HG02943 (cell line): ENCODE data around the gene OSBP.

Experiments
- ATAC-seq: cut with Tn5 transposase; IDR thresholded peaks from one replicate; pipeline ENCODE4 v1.9.1; 2021; ENCODE audit warnings: mild to moderate bottlenecking, low read depth, moderate library complexity; ENCODE audit not compliant: unreplicated experiment

The OSBP gene

DNA sequence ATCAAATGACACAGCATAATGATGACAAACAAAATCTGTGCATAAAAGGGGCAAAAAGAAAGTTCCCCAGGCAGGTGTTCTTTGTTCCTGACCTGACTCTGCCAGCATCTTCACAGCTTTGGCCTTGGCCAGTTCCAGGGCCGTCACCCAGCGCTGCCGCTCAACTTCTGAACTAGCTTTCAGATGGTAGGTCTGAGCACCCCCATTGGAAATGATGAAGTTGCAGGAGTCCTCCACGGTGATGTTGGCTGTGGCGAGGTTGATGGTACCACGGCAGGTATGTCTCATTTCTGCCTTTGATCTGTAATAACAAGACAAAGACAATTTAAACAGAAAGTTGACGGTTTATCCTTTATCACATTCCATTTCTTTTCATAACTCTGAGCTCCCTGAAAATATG is 5.3 kb downstream of the OSBP start:
- no peak for ATAC-seq

DNA sequence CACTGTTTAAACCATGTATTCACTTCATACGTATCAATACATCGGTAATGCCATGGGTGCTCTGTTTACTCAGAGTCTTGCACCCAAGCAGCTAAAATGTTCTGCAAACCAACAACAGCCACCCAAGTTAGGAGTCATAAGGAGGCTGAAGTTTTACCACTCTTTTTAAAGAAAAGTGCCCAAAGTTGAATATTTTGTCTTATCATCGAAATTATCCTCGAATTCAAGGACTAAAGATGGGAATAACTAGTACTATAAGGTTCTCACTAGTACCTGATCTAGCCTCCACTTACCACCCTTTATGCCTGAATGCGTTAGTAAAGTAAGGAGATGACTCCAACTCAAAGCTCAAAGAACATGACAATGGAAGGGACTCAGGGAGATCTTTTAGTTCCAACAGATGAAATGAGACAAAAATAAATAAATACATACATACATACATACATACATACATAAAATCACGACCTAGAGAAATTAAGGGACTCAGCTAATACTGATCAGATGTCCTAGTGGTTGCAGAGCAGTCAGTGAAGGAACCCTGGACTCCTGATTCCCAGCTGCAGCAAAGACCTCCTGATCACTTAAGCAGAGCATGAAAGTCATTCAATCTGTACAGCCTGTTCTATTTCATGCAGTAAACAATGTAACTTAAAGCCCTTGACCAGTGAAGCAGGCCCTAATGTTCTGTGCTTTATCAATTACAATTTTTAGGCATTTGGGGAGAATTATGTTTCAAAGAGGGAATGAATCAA is 7.7 kb downstream of the OSBP start:
- no peak for ATAC-seq

DNA sequence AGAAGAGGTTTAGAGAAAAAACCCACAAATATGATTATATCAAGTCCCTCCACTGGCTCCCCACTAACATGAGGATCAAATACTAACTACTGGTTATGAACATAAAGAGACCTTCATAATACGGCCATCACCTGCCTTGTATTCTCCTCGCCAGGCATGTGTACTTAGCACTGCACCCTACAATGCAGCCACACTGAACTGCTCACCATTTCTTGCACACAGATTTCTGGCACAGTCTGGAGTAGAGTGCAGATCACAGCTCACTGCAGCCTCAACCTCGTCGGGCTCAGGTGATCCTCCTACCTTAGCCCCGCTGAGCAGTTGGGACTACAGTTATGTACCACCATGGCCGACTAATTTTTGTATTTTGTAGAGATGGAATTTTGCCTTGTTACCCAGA is 13.1 kb downstream of the OSBP start:
- ATAC-seq = no peak

DNA sequence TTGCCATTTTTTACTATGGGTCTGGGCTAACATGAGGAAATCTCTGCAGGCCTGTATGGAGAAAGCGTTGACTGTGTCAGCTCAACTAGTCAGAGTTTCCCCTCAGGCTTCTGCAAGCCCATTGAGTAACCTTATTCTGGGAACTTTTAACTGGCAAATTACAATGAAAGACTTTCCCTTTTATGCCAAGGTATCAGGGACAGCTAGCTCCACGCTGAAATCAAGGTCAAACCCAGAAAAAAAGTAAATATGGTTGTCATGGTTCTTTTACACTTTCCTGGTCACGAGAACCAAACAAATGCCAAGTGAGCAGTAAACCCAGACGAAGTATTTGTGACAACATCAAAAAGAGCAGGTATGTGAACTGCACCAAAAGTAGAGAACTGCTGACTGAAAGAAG is 13.8 kb downstream of the OSBP start:
- ATAC-seq = no peak

DNA sequence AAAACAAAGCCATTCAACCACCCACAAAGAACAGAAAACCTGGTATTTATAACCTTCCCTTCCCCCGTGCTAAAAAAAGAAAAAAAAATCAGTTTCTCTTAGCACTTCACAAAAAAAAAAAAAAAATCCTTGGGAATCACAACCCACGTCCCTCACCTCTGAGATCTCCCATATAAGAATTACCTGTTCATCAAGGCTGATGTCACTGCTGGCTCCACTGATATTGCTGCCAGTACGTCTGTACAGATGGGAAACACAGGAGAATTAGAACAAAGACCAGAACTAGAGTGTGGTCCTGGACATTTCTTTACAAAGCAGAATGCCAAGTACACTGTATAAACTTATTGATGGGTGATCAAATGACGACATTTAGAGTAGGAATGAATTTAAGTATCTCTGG is 14.9 kb downstream of the OSBP start:
- ATAC-seq = no peak

DNA sequence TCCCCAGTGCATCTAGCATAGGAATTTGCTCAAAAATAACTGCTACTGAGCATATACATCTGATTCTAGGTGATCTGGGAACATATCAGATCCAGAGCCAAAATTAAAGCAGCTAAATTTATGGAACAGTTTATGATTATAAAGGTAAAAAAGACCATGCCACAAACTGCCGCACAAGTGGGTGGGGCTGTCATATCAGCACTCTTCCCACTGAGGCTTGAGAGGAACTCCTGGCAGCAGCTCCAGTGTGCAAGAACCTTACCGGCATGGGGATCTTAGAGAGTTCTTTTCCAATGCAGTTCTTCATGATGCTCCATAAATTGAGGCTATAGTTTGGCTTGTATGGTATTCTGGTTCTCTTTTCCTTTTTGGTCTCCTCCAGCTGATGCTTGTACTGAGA is 15.3 kb downstream of the OSBP start:
- ATAC-seq = no peak

DNA sequence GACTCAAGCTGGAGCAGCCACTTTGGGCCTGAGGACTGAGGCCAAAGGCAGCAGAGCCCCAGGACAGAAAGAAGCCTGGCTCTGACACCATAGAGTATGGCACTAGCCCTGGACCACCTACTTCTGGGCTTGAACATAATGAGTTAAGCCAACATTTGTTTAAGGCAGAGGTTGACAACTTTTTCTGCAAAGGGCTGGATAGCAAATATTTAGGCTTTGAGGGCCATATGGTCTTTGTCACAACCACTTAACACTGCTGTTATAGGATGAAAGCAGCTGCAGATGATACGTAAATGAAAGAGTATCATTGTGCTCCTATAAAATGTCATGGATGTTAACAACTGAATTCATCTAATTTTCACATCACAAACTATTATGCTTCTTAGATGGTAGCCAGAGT is 16.6 kb downstream of the OSBP start:
- no peak for ATAC-seq

DNA sequence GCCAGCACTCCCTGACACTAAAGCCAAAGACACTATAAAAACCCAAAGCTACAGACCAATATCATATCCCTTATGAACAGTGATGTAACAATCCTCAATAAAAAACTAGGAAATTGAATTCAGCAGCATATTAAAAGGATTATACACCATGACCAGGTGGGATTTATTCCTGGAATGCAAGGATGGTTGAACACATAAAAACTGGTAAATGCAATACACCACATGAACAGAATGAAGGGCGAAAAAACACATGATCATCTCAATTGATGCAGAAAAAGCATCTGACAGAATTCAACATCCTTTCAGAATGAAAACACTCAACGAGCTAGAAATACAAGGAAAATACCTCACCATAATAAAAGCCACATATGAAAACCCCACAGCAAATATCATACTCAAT is 31.3 kb downstream of the OSBP start:
- ATAC-seq = no peak

DNA sequence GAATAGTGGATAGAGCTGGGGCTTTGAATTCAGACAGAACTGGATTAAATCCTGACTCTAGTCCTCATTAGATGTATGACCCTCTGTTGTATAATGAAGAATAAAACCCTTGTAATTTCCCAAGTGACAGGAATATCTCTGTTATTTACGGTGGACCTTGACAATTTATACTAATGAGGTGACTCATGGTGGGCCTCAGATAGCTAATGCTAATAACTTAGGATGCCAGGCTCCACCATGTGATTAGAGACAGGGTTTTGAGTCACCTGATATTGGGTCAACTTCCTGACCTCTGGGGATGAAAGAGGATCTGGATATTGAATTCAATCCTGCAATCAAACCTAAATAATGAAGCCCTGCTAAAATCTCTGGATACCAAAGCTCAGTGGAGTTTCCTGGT is 33.6 kb downstream of the OSBP start:
- ATAC-seq = no peak

DNA sequence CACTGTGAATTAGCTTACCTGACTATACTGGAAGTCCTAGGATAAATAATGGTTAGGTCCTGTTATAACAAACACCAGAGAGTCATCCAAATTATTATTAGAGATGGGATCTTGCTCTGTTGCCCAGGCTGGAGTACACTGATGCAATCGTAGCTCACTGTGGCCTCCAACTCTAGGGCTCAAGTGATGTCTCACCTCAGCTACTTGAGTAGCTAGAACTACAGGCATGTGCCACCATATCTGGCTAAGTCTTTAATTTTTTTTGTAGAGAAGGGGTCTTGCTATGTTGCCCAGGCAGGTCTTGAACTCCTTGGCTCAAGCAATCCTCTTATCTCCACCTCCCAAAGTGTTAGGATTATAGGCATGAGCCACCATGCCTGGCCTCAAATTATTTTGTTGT is 37.2 kb downstream of the OSBP start:
- ATAC-seq = no peak

DNA sequence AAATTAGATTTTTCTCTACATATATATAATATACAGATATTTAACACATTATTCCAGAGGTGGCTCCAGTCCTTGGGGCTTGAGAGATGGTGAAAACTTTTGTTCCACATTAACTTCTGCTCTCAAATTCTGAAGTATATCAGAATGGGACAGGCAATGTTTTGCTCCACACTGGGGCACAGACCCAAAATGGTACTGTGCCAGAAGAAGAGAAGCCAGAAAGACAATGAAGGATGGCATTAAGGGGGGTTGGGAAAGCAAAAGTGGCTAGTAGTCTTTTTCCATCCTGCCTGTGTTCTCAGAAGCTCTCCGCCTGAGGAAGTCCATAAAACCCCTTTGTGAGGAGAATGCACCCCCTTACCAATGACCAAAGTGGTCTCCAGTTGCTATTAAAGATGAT is 40.1 kb downstream of the OSBP start:
- no peak for ATAC-seq

DNA sequence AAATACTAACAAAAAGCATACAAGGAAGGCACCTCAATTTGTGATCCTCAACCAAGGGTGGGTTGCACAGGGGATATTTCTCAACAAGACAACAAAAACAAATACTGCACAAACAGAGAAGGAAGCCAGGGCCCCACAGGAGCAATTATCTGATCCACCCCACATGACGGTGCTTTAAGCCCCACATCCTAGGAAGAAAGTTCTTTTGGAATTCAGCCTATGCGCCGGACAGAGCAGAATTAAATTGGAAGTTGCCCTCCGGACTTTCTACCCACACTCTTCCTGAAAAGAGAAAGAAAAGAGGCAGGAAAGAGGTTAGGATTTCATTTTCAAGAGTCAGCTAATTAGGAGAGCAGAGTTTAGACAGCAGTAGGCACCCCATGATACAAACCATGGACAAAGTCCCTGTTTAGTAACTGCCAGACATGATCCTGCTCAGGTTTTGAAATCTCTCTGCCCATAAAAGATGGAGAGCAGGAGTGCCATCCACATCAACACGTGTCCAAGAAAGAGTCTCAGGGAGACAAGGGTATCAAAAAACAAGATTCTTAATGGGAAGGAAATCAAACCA is 40.6 kb downstream of the OSBP start:
- ATAC-seq = no peak

DNA sequence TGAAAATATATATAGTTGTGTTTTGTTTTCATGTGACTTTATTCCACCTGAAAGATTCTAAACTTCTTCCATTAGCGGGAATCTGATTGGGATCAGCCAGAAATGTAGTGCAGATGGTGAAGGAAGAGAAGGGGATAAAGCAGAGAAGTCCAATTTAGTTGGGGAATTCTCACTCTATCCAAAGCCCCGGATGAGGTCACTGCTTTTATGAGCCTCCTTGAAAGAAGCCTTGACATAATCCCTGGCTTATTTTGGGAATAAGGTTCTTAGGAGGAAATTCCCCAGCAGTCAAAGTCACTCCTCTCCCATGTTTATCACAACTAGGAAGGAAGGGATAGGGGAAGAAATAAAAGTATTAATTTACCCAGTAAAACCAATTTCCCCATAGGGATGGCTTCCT is 41.1 kb downstream of the OSBP start:
- no peak for ATAC-seq

DNA sequence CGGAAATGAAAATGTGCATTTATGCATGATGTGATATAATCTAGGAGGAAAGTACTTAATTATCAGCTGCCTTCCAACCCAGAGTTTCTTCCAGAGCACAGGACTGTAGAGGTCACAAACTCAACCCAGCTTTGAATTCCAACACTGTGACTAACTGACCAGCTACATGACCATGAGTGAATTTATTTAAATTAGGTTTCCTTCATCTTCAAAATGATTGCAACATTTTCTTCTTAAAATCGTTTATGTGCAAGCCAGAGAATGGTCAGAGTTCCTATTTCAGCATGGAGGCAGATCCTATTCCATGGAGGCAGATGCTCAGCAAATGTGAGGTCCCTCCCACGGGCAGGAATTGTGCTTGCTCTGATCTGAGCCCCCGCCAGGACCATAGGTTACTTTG is 42.4 kb downstream of the OSBP start:
- ATAC-seq = no peak

DNA sequence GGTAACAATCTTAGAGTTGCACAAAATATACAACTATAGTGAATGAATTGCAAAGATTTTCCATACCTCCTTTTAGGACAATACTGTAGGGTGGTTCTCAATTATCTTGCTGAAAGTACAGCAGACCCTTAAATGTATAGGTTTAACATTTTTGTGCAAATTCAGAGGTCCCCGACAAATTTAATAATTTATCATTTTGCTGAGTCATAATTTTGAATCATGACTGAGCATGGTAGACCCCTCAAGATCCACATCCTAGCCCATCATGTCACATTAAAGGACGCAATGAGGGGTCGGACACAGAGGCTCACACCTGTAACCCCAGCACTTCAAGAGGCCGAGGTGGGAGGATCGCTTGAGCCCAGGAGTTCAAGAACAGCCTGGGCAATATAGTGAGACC is 43.5 kb downstream of the OSBP start:
- no peak for ATAC-seq

DNA sequence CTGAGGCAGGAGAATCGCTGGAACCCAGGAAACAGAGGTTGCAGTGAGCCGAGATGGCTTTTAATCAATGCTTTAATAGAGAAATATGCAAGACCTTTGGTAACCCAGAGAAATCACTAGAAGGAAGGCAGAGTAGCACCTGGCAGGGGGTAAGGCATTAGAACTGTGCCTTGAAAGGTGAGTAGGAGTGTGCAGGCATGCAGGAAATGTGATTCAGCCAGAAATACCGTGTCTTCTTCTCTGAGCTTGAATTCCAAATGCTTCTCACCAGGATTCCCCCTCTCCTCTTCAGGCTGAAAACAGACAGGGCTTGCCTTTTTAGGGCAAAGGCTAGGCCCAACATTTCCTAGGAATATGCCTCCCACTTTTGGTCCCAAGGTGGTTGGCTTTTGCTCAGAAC is 53.3 kb downstream of the OSBP start:
- ATAC-seq = no peak

DNA sequence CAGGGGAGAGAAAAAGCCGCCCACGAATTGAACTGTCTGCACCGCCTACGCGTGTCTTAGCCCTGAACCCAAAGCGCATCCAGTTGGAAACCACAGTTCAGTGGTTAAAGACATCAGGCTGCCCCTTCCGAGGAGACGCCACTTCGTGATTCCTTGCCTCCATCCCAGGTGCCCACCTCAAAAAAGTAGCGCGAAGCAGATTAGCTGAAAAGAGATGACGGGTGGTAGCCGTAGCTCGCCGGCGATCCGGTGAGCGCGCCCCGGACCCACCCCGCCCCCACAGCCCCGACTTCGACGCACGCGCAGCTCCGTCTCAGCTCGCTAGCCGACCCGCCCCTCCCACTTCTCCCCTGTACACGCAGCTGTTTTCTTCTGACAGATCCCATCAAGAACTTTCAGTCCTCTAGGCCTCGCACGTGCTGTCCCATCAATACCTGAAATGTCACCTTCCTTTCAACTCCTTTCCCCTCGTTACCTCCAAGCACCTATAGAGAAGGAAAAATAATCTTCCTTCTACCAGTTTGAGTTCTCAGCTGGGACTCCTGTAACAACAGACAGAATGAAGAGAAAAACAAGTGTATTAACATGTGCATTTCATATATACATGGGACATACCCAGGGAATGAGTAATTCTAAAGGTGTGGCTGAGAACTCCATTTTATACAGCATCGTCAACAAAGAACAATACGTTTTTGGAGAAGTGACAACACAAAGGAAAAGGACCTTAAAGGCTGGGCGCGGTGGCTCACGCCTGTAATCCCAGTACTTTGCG is 54.7 kb downstream of the OSBP start:
- ATAC-seq = peak; percentile 42

DNA sequence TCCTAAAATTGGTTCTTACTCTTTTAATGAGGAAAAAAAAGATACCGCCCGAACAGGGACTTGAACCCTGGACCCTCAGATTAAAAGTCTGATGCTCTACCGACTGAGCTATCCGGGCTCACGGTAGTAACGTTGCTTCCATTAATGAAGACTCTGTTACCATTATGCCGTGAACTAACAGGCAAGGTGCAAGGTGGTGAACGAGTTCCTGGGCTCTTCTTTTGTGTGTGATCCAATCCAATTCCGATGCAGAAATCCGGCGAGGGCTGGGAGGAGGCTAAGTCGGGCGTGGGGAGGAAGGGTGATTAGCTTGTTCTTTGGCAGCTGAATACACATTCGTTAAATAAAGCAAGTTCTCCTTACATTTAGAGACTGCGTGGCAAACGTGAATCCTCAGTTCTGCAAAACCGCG is 55.3 kb downstream of the OSBP start:
- ATAC-seq = peak; percentile 54

DNA sequence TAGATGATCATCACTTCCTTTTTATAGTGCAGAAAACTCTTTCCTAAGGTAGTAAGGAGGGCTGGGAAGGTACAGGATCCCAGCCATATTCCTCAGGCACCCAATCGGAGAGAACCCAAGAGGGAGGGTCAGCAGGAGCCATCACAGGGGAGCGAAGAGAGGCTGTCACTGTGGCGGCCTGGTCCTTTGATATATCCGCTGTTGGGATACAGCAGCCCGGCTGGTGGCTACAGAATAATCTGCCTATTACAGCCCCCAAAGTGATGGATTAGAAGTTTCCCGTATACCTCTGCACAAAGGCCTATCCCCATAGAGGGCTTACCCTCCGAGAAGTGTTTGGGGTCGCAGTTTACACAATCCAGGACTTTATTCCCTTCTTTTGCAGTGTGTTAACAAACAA is 55.7 kb downstream of the OSBP start:
- peak; percentile 7 for ATAC-seq

DNA sequence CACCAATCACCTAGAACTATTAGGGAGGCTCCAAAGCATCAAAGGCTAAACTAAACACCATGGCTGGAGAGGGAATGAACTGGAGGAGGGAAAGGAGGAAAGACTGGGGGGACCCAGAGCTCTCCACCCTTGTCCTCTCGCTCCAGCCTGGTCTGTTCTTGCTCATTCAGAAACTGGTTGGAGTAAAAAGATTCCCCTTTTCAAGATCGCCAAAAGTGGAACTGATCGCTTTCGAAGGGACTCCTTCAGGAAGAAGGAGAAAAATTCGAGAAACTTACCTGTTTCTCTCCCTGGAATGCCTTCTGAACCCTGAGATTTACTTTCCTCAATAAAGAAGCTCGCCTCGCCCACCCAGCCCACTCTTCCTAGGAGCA is 57.3 kb downstream of the OSBP start:
- ATAC-seq = no peak

DNA sequence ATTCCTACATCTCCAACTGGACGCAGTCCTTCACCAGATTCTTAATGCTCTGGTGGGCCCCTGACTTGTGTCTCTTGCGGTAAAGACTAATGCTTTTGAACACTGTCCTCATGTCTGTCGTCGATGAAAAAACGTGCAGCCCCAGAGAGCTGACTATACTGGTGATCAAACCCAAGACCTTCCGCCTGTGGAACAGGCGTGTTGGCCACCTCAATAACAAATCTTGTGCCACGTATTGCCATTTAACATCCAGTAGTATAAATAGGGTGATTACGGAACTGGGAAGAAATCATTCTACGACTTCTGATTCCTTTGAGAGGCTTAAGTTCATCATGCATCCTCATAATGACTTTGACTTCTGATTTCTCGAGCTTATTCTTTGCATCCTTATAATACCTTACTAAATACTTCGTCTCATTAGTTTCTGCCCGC is 58.6 kb downstream of the OSBP start:
- no peak for ATAC-seq
